ENCODE results near the gene KDM2A. TPM values are rescaled to one million over a fixed set of nuclear protein-coding genes. Genes with fewer than 3 reads are reported as not detected.
A peak's percentile ranks its signal among the peaks of the same experiment; 100 is the strongest.

KDM2A gene
- total RNA-seq, 1 donor from 2014 or later, result 71.0 TPM

- H3K27ac Mint-ChIP-seq (ENCODE audit: unreplicated experiment), result peak within 1 kb of the TSS; percentile 80
- peaks cover 17% of the 10 kb centered on the region for H3K27me3 Mint-ChIP-seq (ENCODE audit: unreplicated experiment)
- peak within 1 kb of the TSS; percentile 95 for H3K4me3 Mint-ChIP-seq (ENCODE audit: unreplicated experiment)
- no peak for TF ChIP-seq CTCF (IDR thresholded peaks at IDR 0.05; ENCODE audit: partially characterized antibody, unreplicated experiment)
- no peaks in the 10 kb centered on the region for H3K36me3 Mint-ChIP-seq (ENCODE audit: unreplicated experiment)
- peak; percentile 55 for DNase-seq
- H3K9me3 Mint-ChIP-seq (ENCODE audit: unreplicated experiment), result peaks cover 9% of the 10 kb centered on the region
- peaks cover 27% of the 10 kb centered on the region for H3K4me1 Mint-ChIP-seq (ENCODE audit: low read depth, unreplicated experiment)
Measured at GRCh38 chr11:67266449-67267187, 147.6 kb downstream of the KDM2A start, which contains the start of gene GRK2. Gene GRK2 (plus strand): TSS chr11:67266473. CDS start chr11:67266700, 227 bp downstream.

- peaks cover 9% of the 10 kb centered on the region for H3K9me3 Mint-ChIP-seq (ENCODE audit: unreplicated experiment)
- H3K27me3 Mint-ChIP-seq (ENCODE audit: unreplicated experiment), result peaks cover 17% of the 10 kb centered on the region
- peaks cover 28% of the 10 kb centered on the region for H3K4me1 Mint-ChIP-seq (ENCODE audit: low read depth, unreplicated experiment)
- peak overlapping the region; percentile 68 for H3K27ac Mint-ChIP-seq (ENCODE audit: unreplicated experiment)
- TF ChIP-seq CTCF (IDR thresholded peaks at IDR 0.05; ENCODE audit: partially characterized antibody, unreplicated experiment), result no peak
- no peaks in the 10 kb centered on the region for H3K36me3 Mint-ChIP-seq (ENCODE audit: unreplicated experiment)
- H3K4me3 Mint-ChIP-seq (ENCODE audit: unreplicated experiment), result peak overlapping the region; percentile 95
- DNase-seq, result peak; percentile 16
Measured at GRCh38 chr11:67267188-67268080, 148.4 kb downstream of the KDM2A start.

GRCh38 chr11:67268081-67268961, 149.3 kb downstream of the KDM2A start:
- H3K4me1 Mint-ChIP-seq (ENCODE audit: low read depth, unreplicated experiment), result peaks cover 20% of the 10 kb centered on the region
- peak overlapping the region; percentile 33 for H3K27ac Mint-ChIP-seq (ENCODE audit: unreplicated experiment)
- no peaks in the 10 kb centered on the region for H3K36me3 Mint-ChIP-seq (ENCODE audit: unreplicated experiment)
- no peak for TF ChIP-seq CTCF (IDR thresholded peaks at IDR 0.05; ENCODE audit: partially characterized antibody, unreplicated experiment)
- peaks cover 6% of the 10 kb centered on the region for H3K9me3 Mint-ChIP-seq (ENCODE audit: unreplicated experiment)
- H3K4me3 Mint-ChIP-seq (ENCODE audit: unreplicated experiment), result peak overlapping the region; percentile 95
- DNase-seq, result peak; percentile 10
- peaks cover 12% of the 10 kb centered on the region for H3K27me3 Mint-ChIP-seq (ENCODE audit: unreplicated experiment)

GRCh38 chr11:67268962-67269268, 149.9 kb downstream of the KDM2A start:
- Mint-ChIP-seq H3K36me3 (ENCODE audit: unreplicated experiment) (no peaks in the 10 kb centered on the region), H3K4me1 (ENCODE audit: low read depth, unreplicated experiment) (peaks cover 20% of the 10 kb centered on the region), H3K27me3 (ENCODE audit: unreplicated experiment) (peaks cover 12% of the 10 kb centered on the region), H3K4me3 (ENCODE audit: unreplicated experiment) (no peak overlapping the region), H3K27ac (ENCODE audit: unreplicated experiment) (no peak overlapping the region), H3K9me3 (ENCODE audit: unreplicated experiment) (peaks cover 6% of the 10 kb centered on the region)
- TF ChIP-seq CTCF (IDR thresholded peaks at IDR 0.05; ENCODE audit: partially characterized antibody, unreplicated experiment), result no peak
- no peak for DNase-seq
